H1 (cell line): ENCODE results near the gene TARDBP. TPM values are rescaled to one million over a fixed set of nuclear protein-coding genes. Genes with fewer than 3 reads are reported as not detected.

ENCODE experiments used
- CEBPB ChIP-seq: IDR thresholded peaks from 2 replicates; pipeline ENCODE4 v1.6.1; 2012; ENCODE audit warnings: low read depth, low read length
- CTBP2 ChIP-seq: IDR thresholded peaks from 2 replicates; pipeline ENCODE4 v1.7.0; 2011; ENCODE audit warnings: borderline replicate concordance, mild to moderate bottlenecking, moderate library complexity, mixed read lengths, low read length; ENCODE audit not compliant: insufficient read depth, insufficient read length
- FOSL1 ChIP-seq: IDR thresholded peaks from 2 replicates; pipeline ENCODE4 v1.6.1; 2011; ENCODE audit warnings: mild to moderate bottlenecking, low read depth, low read length, moderate library complexity; ENCODE audit not compliant: insufficient read depth
- GABPA ChIP-seq: IDR thresholded peaks from 2 replicates; pipeline ENCODE4 v1.6.1; 2011; ENCODE audit warnings: mild to moderate bottlenecking, low read length, moderate library complexity, borderline replicate concordance; ENCODE audit not compliant: insufficient read depth
- NRF1 ChIP-seq: IDR thresholded peaks from 2 replicates; pipeline ENCODE4 v1.6.1; 2011; ENCODE audit warnings: mild to moderate bottlenecking, low read depth, low read length, improper control_type of control experiment
- RAD21 ChIP-seq, 2 experiments: IDR thresholded peaks in 1 of 2; conservative IDR thresholded peaks in 1 of 2; 2 replicates each; pipeline ENCODE4 v1.6.1; 2011; ENCODE audit warnings: low read depth in 2 of 2, low read length in 2 of 2, improper control_type of control experiment in 1 of 2, inconsistent platforms in 1 of 2, mild to moderate bottlenecking in 1 of 2, moderate library complexity in 1 of 2
- SIRT6 ChIP-seq: IDR thresholded peaks from one replicate; pipeline ENCODE4 v1.7.1; 2012; ENCODE audit warnings: low read length, inconsistent platforms
- polyA plus RNA-seq, 7 experiments: library from polyadenylated mRNA; depleted of rRNA in 3 of 7; stranded (reverse) in 5 of 7; unstranded in 2 of 7; fragments of >200 nt in 5 of 7; fragments of 200-250 nt in 2 of 7; gene quantifications; 1 replicate in 5 of 7; 2 replicates in 1 of 7; 4 replicates in 1 of 7; pipeline versions ENCODE4 v1.2.1 to v1.2.3, GENCODE V29; 2011 to 2013; ENCODE audit warnings: missing spikeins in 2 of 7, mixed read lengths in 2 of 7
- total RNA-seq: library from RNA; stranded (reverse); fragmentation: NEBNext Ultra II Directional; extraction: Animal tissue kit (Norgen Biotek cat#: 25700); gene quantifications from 2 replicates; pipeline ENCODE4 v1.2.1, GENCODE V29; 2021

Gene TARDBP
- total and polyA plus RNA-seq, 2 of the 8 experiments (the other 6 are each of a cell fraction or from before 2014, with no cell fraction given) = 144 to 240 TPM

DNA sequence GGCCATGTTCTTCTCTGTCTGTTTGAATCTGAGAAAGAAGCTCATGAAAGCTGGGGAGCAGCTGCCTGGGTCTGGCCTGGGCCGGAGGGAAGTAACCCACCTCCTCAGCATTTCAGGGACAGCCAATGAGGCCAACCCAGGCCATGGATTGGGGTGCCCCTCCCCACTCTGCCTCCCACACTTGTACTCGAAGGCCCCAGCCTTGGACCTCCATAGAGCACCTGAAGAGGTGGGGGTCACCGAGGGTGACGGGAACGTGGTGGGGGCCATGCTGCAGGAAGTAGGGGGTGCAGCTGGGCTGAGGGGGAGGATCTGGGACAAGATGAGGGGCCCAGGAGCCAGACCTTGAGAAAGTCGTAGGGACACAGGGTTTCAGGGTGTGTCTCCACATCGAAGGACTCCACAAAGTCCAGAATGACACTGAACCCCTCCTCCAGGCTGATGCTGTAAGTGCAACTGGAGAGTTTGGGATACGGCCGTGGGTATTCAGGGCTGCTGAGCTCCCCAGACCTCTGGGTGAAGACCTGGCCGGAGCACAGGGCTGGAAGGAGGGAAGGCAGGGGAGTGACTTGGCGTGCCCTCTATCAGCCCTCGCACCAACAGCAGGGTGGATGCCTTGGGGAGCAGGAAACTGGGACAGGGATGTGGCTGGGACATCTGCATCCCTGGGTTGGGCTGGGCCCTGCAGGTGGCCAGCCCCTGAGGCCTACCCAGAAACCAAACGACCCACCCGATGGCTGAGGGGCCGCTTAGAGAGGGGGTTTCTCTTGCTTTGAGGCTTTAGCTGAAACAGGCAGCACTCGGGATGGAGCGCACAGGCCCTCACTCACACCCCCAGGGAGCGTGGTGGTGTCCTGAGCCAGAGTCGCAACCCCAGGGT lies 30.8 kb downstream of the TARDBP start (continued):
- TF ChIP-seq RAD21 (IDR thresholded peaks at IDR 0.05 in 1 of 2, conservative IDR thresholded peaks at IDR 0.05 in 1 of 2; ENCODE audit: low read depth in 2 of 2, low read length in 2 of 2) = no peak
- TF ChIP-seq FOSL1 = no peak
- no peak for TF ChIP-seq GABPA
- no peak for TF ChIP-seq NRF1
- TF ChIP-seq CTBP2 = no peak
- no peak for TF ChIP-seq CEBPB
- no peak for TF ChIP-seq SIRT6
